OCI-LY3 (cell line): Measurements from ENCODE around the gene MYLK4.

Source experiments
- H2AFZ ChIP-seq: fragments of 200-600, 300-600 bp; shearing (Covaris generic); 2 replicates; pipeline ENCODE4 v1.6.0; 2014; ENCODE audit warnings: antibody characterized with exemption, low read depth, low read length
- H3K27ac ChIP-seq: fragments of 200-600, 300-600 bp; sonication (generic); 2 replicates; pipeline ENCODE4 v1.5.1; 2014; ENCODE audit warnings: mild to moderate bottlenecking, low read length, moderate library complexity, mixed read lengths
- H3K27me3 ChIP-seq: fragments of 200-600, 300-600 bp; sonication (generic); 2 replicates; pipeline ENCODE4 v1.6.1; 2014; ENCODE audit warnings: low read depth, low read length, mixed read lengths
- H3K36me3 ChIP-seq: fragments of 200-600, 300-600 bp; sonication (generic); replicated peaks from 2 replicates; pipeline ENCODE3; 2014; ENCODE audit warnings: low read depth, low read length, mixed read lengths
- H3K4me1 ChIP-seq: fragments of 300-600, 200-600 bp; sonication (generic); 2 replicates; pipeline ENCODE4 v1.6.1; 2014; ENCODE audit warnings: low read length, mixed read lengths
- H3K4me2 ChIP-seq: fragments of 200-600, 300-600 bp; sonication (generic); 2 replicates; pipeline ENCODE4 v1.6.1; 2014; ENCODE audit warnings: low read length, mixed read lengths
- H3K4me3 ChIP-seq: fragments of 300-600, 200-600 bp; sonication (generic); 2 replicates; pipeline ENCODE4 v1.5.1; 2014; ENCODE audit warnings: antibody characterized with exemption, mild to moderate bottlenecking, low read length, moderate library complexity
- H3K79me2 ChIP-seq: fragments of 300-600, 200-600 bp; shearing (Covaris generic); 2 replicates; pipeline ENCODE4 v1.6.1; 2014; ENCODE audit warnings: mild to moderate bottlenecking, low read length, mixed read lengths
- H3K9ac ChIP-seq: fragments of 300-600, 200-600 bp; shearing (Covaris generic); 2 replicates; pipeline ENCODE4 v1.6.0; 2014; ENCODE audit warnings: mild to moderate bottlenecking, low read length, moderate library complexity
- H3K9me3 ChIP-seq: fragments of 200-600, 300-600 bp; shearing (Covaris generic); 2 replicates; pipeline ENCODE4 v1.6.1; 2014; ENCODE audit warnings: low read length, mixed read lengths; ENCODE audit not compliant: insufficient read depth
- H4K20me1 ChIP-seq: fragments of 200-600, 300-600 bp; sonication (generic); 2 replicates; pipeline ENCODE4 v1.6.1; 2016; ENCODE audit warnings: low read length, mixed read lengths; ENCODE audit not compliant: insufficient read depth
- CTCF ChIP-seq: fragments of 200-600, 300-600 bp; sonication (generic); IDR thresholded peaks from 2 replicates; pipeline ENCODE4 v1.5.1; 2014; ENCODE audit warnings: antibody characterized with exemption, low read length, low read depth
- EZH2phosphoT487 ChIP-seq: fragments of 200-600 bp; shearing (Covaris generic); IDR thresholded peaks from 2 replicates; pipeline ENCODE4 v1.6.1; 2018; ENCODE audit warnings: antibody characterized with exemption, mixed run types, low read depth

The MYLK4 gene

GRCh38 chr6:2630891-2631571 is 119.7 kb downstream of the MYLK4 start:
- Histone ChIP-seq H3K36me3 (no peaks in the 10 kb centered on the region), H3K27me3 (no peaks in the 10 kb centered on the region), H2AFZ (no peak overlapping the region), H3K9me3 (no peaks in the 10 kb centered on the region), H3K79me2 (no peaks in the 10 kb centered on the region), H3K27ac (no peak overlapping the region), H3K4me1 (peaks cover 4% of the 10 kb centered on the region; the same call in 1 of the 2 replicates), H3K4me2 (no peak overlapping the region), H3K4me3 (no peak overlapping the region), H4K20me1 (no peaks in the 10 kb centered on the region), H3K9ac (no peak overlapping the region)
- TF ChIP-seq EZH2phosphoT487 (no peak), CTCF (no peak)

GRCh38 chr6:2630359-2630758 is 120.4 kb downstream of the MYLK4 start:
- no peak overlapping the region for H3K9ac ChIP-seq
- peaks cover 4% of the 10 kb centered on the region; the same call in 1 of the 2 replicates for H3K4me1 ChIP-seq
- TF ChIP-seq CTCF: no peak
- TF ChIP-seq EZH2phosphoT487: no peak
- no peak overlapping the region for H2AFZ ChIP-seq
- H3K36me3 ChIP-seq: no peaks in the 10 kb centered on the region
- H3K27ac ChIP-seq: no peak overlapping the region
- no peaks in the 10 kb centered on the region for H3K9me3 ChIP-seq
- H3K27me3 ChIP-seq: no peaks in the 10 kb centered on the region
- H3K4me2 ChIP-seq: no peak overlapping the region
- H3K4me3 ChIP-seq: no peak overlapping the region
- no peaks in the 10 kb centered on the region for H3K79me2 ChIP-seq
- H4K20me1 ChIP-seq: no peaks in the 10 kb centered on the region

GRCh38 chr6:2626401-2626800 is 124.3 kb downstream of the MYLK4 start:
- no peak for TF ChIP-seq EZH2phosphoT487
- no peak for TF ChIP-seq CTCF
- no peaks in the 10 kb centered on the region for H4K20me1 ChIP-seq
- H3K27ac ChIP-seq: no peak overlapping the region
- H2AFZ ChIP-seq: no peak overlapping the region
- H3K4me1 ChIP-seq: no peaks in the 10 kb centered on the region
- no peak overlapping the region for H3K4me2 ChIP-seq
- H3K4me3 ChIP-seq: no peak overlapping the region
- no peaks in the 10 kb centered on the region for H3K27me3 ChIP-seq
- no peaks in the 10 kb centered on the region for H3K36me3 ChIP-seq
- H3K9ac ChIP-seq: no peak overlapping the region
- H3K79me2 ChIP-seq: no peaks in the 10 kb centered on the region
- no peaks in the 10 kb centered on the region for H3K9me3 ChIP-seq

- H3K79me2 ChIP-seq: no peaks in the 10 kb centered on the region
- no peak for TF ChIP-seq CTCF
- no peak for TF ChIP-seq EZH2phosphoT487
- H3K27me3 ChIP-seq: no peaks in the 10 kb centered on the region
These were observed 125.1 kb downstream of the MYLK4 start for GRCh38 chr6:2625581-2625980.

More at GRCh38 chr6:2625581-2625980, 125.1 kb downstream of the MYLK4 start:
- Histone ChIP-seq H3K4me3 (no peak overlapping the region), H3K9me3 (no peaks in the 10 kb centered on the region), H3K4me1 (no peaks in the 10 kb centered on the region), H3K27ac (no peak overlapping the region), H3K4me2 (no peak overlapping the region), H3K9ac (no peak overlapping the region), H3K36me3 (no peaks in the 10 kb centered on the region), H2AFZ (no peak overlapping the region), H4K20me1 (no peaks in the 10 kb centered on the region)
